ENCODE data around the gene HLCS. TPM values are rescaled to one million over a fixed set of nuclear protein-coding genes. Genes with fewer than 3 reads are reported as not detected.

Gene HLCS
- total RNA-seq, 1 donor from 2014 or later, result 21.9 TPM

DNA sequence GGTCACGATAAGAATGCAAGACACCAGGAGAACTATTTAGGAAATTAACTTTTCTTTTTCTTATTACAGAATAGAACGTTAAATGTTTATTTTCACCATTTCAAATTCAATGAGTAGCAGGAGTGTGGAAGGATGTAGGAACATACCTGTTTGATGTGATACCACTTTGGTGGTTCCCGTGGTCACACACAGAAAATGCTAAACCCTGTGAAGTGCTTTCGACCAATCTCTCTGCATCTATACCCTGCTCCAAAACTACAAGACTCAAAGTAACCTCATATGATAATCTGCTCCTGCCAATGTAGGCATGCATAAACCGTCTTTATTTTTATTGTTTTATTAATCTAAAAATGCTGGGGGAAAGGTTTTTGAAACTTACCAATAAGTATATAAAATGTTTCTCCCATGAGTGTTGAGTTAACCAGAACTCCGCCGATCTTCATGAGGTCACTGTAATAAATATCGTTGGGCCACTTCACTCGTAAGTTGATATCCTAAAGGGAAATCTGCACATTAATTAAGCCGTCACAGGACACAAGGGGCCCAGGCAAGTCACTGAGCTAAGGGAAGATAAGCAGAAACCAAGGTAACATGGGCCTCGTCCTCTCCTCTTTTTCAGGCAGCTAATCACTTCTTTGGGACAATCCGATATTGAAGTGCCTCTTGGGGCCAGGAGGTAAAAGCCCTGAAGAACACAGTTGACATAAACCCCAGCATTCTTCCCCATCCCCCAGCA is 207.0 kb downstream of the HLCS start:
- no peaks in the 10 kb centered on the region for H3K27me3 Mint-ChIP-seq (ENCODE audit: low read depth)
- peaks cover 24% of the 10 kb centered on the region for H3K4me1 Mint-ChIP-seq
- no peak for DNase-seq (ENCODE audit: low read depth, low spot score)
- H3K9me3 Mint-ChIP-seq, result no peaks in the 10 kb centered on the region
- no peak overlapping the region for H3K27ac Mint-ChIP-seq (ENCODE audit: unreplicated experiment)
- no peak overlapping the region for H3K4me3 Mint-ChIP-seq
- H3K36me3 Mint-ChIP-seq (ENCODE audit: low read depth), result peaks cover 3% of the 10 kb centered on the region
- no peak for TF ChIP-seq CTCF (conservative IDR thresholded peaks at IDR 0.05)

- Mint-ChIP-seq H3K4me3 (no peak overlapping the region), H3K27ac (ENCODE audit: unreplicated experiment) (no peak overlapping the region), H3K9me3 (no peaks in the 10 kb centered on the region), H3K4me1 (peaks cover 39% of the 10 kb centered on the region), H3K27me3 (ENCODE audit: low read depth) (no peaks in the 10 kb centered on the region), H3K36me3 (ENCODE audit: low read depth) (peaks cover 6% of the 10 kb centered on the region)
- no peak for TF ChIP-seq CTCF (conservative IDR thresholded peaks at IDR 0.05)
- no peak for DNase-seq (ENCODE audit: low read depth, low spot score)
These were observed 209.3 kb downstream of the HLCS start for GRCh38 chr21:36757196-36757595.

GRCh38 chr21:36756527-36756926 is 209.9 kb downstream of the HLCS start:
- TF ChIP-seq CTCF (conservative IDR thresholded peaks at IDR 0.05), result no peak
- peaks cover 6% of the 10 kb centered on the region for H3K36me3 Mint-ChIP-seq (ENCODE audit: low read depth)
- no peak overlapping the region for H3K4me3 Mint-ChIP-seq
- peak overlapping the region; percentile 58 for H3K27ac Mint-ChIP-seq (ENCODE audit: unreplicated experiment)
- H3K4me1 Mint-ChIP-seq, result peaks cover 46% of the 10 kb centered on the region
- H3K27me3 Mint-ChIP-seq (ENCODE audit: low read depth), result no peaks in the 10 kb centered on the region
- H3K9me3 Mint-ChIP-seq, result no peaks in the 10 kb centered on the region
- DNase-seq (ENCODE audit: low read depth, low spot score), result no peak

DNA sequence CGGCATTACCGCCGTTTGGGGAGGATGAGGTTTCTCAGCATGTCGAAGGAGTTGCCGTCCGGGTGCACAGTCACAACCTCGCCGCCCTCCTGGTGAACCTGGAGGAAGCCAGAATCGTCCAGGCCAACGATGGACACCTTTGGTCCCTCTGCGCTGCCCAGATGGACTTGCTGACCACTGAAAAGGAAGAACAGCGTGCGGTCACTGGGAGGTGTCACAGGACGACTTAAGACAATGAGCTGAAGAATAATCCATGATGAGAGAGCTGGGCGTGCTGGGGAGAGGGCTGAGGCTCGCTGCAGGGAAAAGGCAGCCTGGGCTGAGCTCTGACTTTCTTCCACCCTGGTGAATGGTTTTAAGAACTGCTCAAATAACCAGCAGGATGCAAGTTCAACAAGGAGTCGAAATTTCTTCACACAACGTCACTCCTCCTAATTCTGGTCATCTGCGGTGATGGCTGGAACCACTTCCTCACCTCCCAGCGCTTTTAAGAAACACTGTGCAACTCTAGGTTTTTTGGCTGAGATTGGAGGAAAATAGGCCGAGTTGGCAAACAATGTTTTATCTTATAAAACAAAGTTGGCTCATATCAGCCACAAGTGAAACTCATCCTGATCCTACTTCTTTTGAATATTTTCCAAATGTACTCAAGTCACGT is 212.1 kb downstream of the HLCS start:
- Mint-ChIP-seq H3K4me3 (no peak overlapping the region), H3K27me3 (ENCODE audit: low read depth) (peaks cover 11% of the 10 kb centered on the region), H3K4me1 (peaks cover 65% of the 10 kb centered on the region), H3K36me3 (ENCODE audit: low read depth) (peaks cover 6% of the 10 kb centered on the region), H3K27ac (ENCODE audit: unreplicated experiment) (no peak overlapping the region), H3K9me3 (no peaks in the 10 kb centered on the region)
- TF ChIP-seq CTCF (conservative IDR thresholded peaks at IDR 0.05), result no peak
- DNase-seq (ENCODE audit: low read depth, low spot score), result no peak

DNA sequence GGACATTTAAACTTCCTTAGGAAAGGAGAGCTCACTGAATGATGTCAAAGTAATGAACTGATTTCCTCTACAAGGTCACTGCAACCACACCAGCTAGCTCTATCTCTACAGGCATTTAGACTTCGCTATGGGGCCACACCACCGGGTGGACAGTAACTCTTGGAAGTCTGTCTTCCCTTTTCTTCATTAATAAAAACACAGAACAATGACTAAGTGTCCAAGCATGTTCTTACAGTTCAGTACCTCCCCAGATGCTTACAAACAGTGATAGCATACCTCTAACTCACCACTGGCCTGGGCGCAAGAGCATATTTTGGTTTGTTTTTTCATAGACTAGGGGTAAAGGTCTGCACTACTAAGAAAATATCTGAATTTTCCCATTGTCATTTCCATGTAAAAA is 212.9 kb downstream of the HLCS start:
- Mint-ChIP-seq H3K36me3 (ENCODE audit: low read depth) (peaks cover 6% of the 10 kb centered on the region), H3K4me3 (no peak overlapping the region), H3K27ac (ENCODE audit: unreplicated experiment) (no peak overlapping the region), H3K27me3 (ENCODE audit: low read depth) (peaks cover 18% of the 10 kb centered on the region), H3K9me3 (no peaks in the 10 kb centered on the region), H3K4me1 (peaks cover 73% of the 10 kb centered on the region)
- DNase-seq (ENCODE audit: low read depth, low spot score), result no peak
- TF ChIP-seq CTCF (conservative IDR thresholded peaks at IDR 0.05), result no peak
